Dermis microvascular lymphatic vessel endothelial cell (primary cell): ENCODE measurements around the gene REST. TPM values are rescaled to one million over a fixed set of nuclear protein-coding genes. Genes with fewer than 3 reads are reported as not detected.
A peak's percentile ranks its signal among the peaks of the same experiment; 100 is the strongest.
"Not testable (repeated sequence)": the region's sequence is repeated elsewhere in the genome, so short reads cannot be mapped to it uniquely, and the experiment has no call there.

ENCODE experiments used
- DNase-seq, 2 donors: peaks; one replicate each; pipeline versions ENCODE4 v3.0.0 to v3.0.0-alpha.2; 2010; ENCODE audit warnings: low read depth in 2 of 2
- total RNA-seq: library from RNA; depleted of rRNA; stranded (reverse); fragments of >200 nt; gene quantifications from 2 replicates; pipeline ENCODE4 v1.2.1, GENCODE V29; 2014

Gene REST
- total RNA-seq: 27.2 and 29.5 TPM in 2 replicates

- peak in 1 of 2 donors; percentile 70 for DNase-seq
Observed at GRCh38 chr4:56907489-56908205, at the start of gene REST. Gene REST (plus strand): TSS chr4:56907900. CDS start chr4:56910639, 2,739 bp downstream.

- no peak for DNase-seq
Observed at GRCh38 chr4:56859841-56860240, 47.9 kb upstream of the REST start.

- no peak for DNase-seq
Observed at GRCh38 chr4:56860781-56861180, 46.9 kb upstream of the REST start.

- DNase-seq: no peak
Observed at GRCh38 chr4:56861360-56861759, 46.3 kb upstream of the REST start.

- no peak for DNase-seq
Observed at GRCh38 chr4:56863441-56864139, 44.1 kb upstream of the REST start.

GRCh38 chr4:56870946-56871345, 36.8 kb upstream of the REST start:
- no peak for DNase-seq

GRCh38 chr4:56871371-56871866, 36.3 kb upstream of the REST start:
- DNase-seq: peak in 1 of 2 donors; percentile 10

GRCh38 chr4:56874166-56874565, 33.5 kb upstream of the REST start:
- DNase-seq: no peak

- DNase-seq: no peak
Observed at GRCh38 chr4:56874923-56875322, 32.8 kb upstream of the REST start.

- no peak for DNase-seq
Observed at GRCh38 chr4:56876264-56876663, 31.4 kb upstream of the REST start.

- DNase-seq: no peak
Observed at GRCh38 chr4:56879996-56880395, 27.7 kb upstream of the REST start.

- no peak for DNase-seq
Observed at GRCh38 chr4:56880572-56880971, 27.1 kb upstream of the REST start.

- DNase-seq: not testable (repeated sequence)
Observed at GRCh38 chr4:56884511-56884910, 23.2 kb upstream of the REST start.

GRCh38 chr4:56892691-56893090, 15.0 kb upstream of the REST start:
- no peak for DNase-seq

GRCh38 chr4:56897842-56898241, 9.9 kb upstream of the REST start:
- DNase-seq: not testable (repeated sequence)

GRCh38 chr4:56900186-56900585, 7.5 kb upstream of the REST start:
- not testable (repeated sequence) for DNase-seq

- DNase-seq: no peak
Observed at GRCh38 chr4:56902703-56903102, 5.0 kb upstream of the REST start.

GRCh38 chr4:56905796-56906195, 1.9 kb upstream of the REST start:
- DNase-seq: no peak

GRCh38 chr4:56906489-56907393, 959 bp upstream of the REST start:
- peak in 1 of 2 donors; percentile 3 for DNase-seq

- peak; percentile 32 to 80 for DNase-seq
Observed at GRCh38 chr4:56908206-56909085, 746 bp downstream of the REST start.
